SH-SY5Y (cell line): Measurements from ENCODE around the gene SHB.

Experiments used
- GATA2 ChIP-seq: IDR thresholded peaks from 2 replicates; pipeline ENCODE4 v1.6.1; 2011; ENCODE audit warnings: mild to moderate bottlenecking, low read depth, low read length
- GATA3 ChIP-seq: IDR thresholded peaks from 2 replicates; pipeline ENCODE4 v1.6.1; 2011; ENCODE audit warnings: low read depth, mild to moderate bottlenecking, low read length, moderate library complexity

Gene SHB

GRCh38 chr9:37928552-37929430 is 140.2 kb downstream of the SHB start:
- TF ChIP-seq GATA3: no peak
- TF ChIP-seq GATA2: no peak

GRCh38 chr9:37927601-37928551 is 141.2 kb downstream of the SHB start:
- TF ChIP-seq GATA3 (no peak), GATA2 (no peak)

- TF ChIP-seq GATA2 (no peak), GATA3 (no peak)
These were observed 141.9 kb downstream of the SHB start for GRCh38 chr9:37927132-37927531.

GRCh38 chr9:37926737-37927118 is 142.3 kb downstream of the SHB start:
- no peak for TF ChIP-seq GATA2
- TF ChIP-seq GATA3: no peak

GRCh38 chr9:37925786-37926736 is 143.0 kb downstream of the SHB start:
- TF ChIP-seq GATA2 (no peak), GATA3 (no peak)

GRCh38 chr9:37925006-37925405 is 144.0 kb downstream of the SHB start:
- TF ChIP-seq GATA2 (no peak), GATA3 (no peak)

- TF ChIP-seq GATA3: no peak
- TF ChIP-seq GATA2: no peak
These were observed 144.5 kb downstream of the SHB start for GRCh38 chr9:37924538-37924937.

GRCh38 chr9:37923796-37924427 is 145.1 kb downstream of the SHB start:
- no peak for TF ChIP-seq GATA3
- no peak for TF ChIP-seq GATA2

GRCh38 chr9:37923118-37923795 is 145.8 kb downstream of the SHB start:
- no peak for TF ChIP-seq GATA3
- TF ChIP-seq GATA2: no peak

GRCh38 chr9:37922363-37923117 is 146.5 kb downstream of the SHB start:
- no peak for TF ChIP-seq GATA3
- no peak for TF ChIP-seq GATA2

GRCh38 chr9:37921546-37922300 is 147.3 kb downstream of the SHB start:
- TF ChIP-seq GATA2: no peak
- TF ChIP-seq GATA3: no peak

- TF ChIP-seq GATA3 (no peak), GATA2 (no peak)
These were observed 147.9 kb downstream of the SHB start for GRCh38 chr9:37921168-37921510.
